ENCODE measurements around the gene UBR3.

- TF ChIP-seq CREB1 (IDR thresholded peaks at IDR 0.05; ENCODE audit: low read depth) (no peak), MAX (IDR thresholded peaks at IDR 0.05) (no peak), CEBPB (IDR thresholded peaks at IDR 0.05) (no peak), FOXM1 (IDR thresholded peaks at IDR 0.05; ENCODE audit: borderline replicate concordance, low read depth) (no peak), TAF1 (IDR thresholded peaks at IDR 0.05; ENCODE audit: low read depth) (no peak), RAD21 (IDR thresholded peaks at IDR 0.05; ENCODE audit: low read depth) (no peak), EP300 (IDR thresholded peaks at IDR 0.05; ENCODE audit: borderline replicate concordance) (no peak), YY1 (IDR thresholded peaks at IDR 0.05; ENCODE audit: low read depth) (no peak)
These were observed 32.2 kb downstream of the UBR3 start for GRCh38 chr2:169859423-169859822.
